Ishikawa (cell line): Measurements from ENCODE around the gene KMT5C.

Experiments
- CEBPB ChIP-seq: IDR thresholded peaks from 2 replicates; pipeline ENCODE4 v1.6.1; 2012
- CREB1 ChIP-seq: IDR thresholded peaks from 2 replicates; pipeline ENCODE4 v1.6.1; 2012; ENCODE audit warnings: low read depth
- EP300 ChIP-seq: IDR thresholded peaks from 2 replicates; pipeline ENCODE4 v1.6.1; 2012; ENCODE audit warnings: borderline replicate concordance
- FOXM1 ChIP-seq: IDR thresholded peaks from 2 replicates; pipeline ENCODE4 v1.6.1; 2012; ENCODE audit warnings: low read depth, borderline replicate concordance
- NFIC ChIP-seq: IDR thresholded peaks from 2 replicates; pipeline ENCODE4 v1.6.1; 2012
- RAD21 ChIP-seq: IDR thresholded peaks from 2 replicates; pipeline ENCODE4 v1.6.1; 2012; ENCODE audit warnings: low read depth
- TAF1 ChIP-seq: IDR thresholded peaks from 2 replicates; pipeline ENCODE4 v1.6.1; 2012; ENCODE audit warnings: low read depth, mild to moderate bottlenecking
- TCF12 ChIP-seq: IDR thresholded peaks from 2 replicates; pipeline ENCODE4 v1.6.1; 2012; ENCODE audit warnings: low read depth
- TEAD4 ChIP-seq: IDR thresholded peaks from 2 replicates; pipeline ENCODE4 v1.6.1; 2012
- YY1 ChIP-seq: IDR thresholded peaks from 2 replicates; pipeline ENCODE4 v1.6.1; 2012; ENCODE audit warnings: low read depth
- TF ChIP-seq, protein P1 (sequence below): IDR thresholded peaks from 2 replicates; pipeline ENCODE4 v1.6.1; 2012
- TF ChIP-seq, protein P2 (sequence below): IDR thresholded peaks from 2 replicates; pipeline ENCODE4 v1.6.1; 2012; ENCODE audit warnings: low read depth, mild to moderate bottlenecking
- TF ChIP-seq, protein P3 (sequence below): IDR thresholded peaks from 2 replicates; pipeline ENCODE4 v1.6.1; 2012

DNA sequence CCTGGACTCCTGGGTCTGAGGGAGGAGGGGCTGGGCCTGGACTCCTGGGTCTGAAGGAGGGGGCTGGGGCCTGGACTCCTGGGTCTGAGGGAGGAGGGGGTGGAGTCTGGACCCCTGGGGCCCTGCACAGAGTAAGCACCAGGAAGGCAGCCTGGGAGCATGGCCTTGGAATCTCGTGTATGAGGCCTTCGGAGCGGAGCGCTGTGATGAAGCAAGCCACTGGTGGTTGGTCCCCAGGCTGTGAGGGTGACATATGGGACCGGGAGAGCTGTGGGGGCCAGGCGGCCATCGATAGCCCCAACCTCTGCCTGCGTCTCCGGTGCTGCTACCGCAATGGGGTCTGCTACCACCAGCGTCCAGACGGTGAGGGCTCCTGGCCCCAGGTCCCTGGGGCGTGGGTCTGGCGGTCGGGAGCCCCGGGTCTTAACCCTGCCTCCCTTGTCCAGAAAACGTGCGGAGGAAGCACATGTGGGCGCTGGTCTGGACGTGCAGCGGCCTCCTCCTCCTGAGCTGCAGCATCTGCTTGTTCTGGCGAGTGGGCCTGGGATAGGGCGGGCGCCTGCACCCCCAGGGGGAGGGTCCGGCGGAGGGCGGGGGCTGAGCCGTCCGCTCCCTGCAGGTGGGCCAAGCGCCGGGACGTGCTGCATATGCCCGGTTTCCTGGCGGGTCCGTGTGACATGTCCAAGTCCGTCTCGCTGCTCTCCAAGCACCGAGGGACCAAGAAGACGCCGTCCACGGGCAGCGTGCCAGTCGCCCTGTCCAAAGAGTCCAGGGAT, 37.9 kb downstream of the KMT5C start:
- TF ChIP-seq CREB1 (no peak), YY1 (no peak), EP300 (no peak), TAF1 (no peak), NFIC (no peak), FOXM1 (no peak), RAD21 (no peak), TEAD4 (no peak), TCF12 (no peak), CEBPB (no peak)
- TF ChIP-seq, protein P1, sequence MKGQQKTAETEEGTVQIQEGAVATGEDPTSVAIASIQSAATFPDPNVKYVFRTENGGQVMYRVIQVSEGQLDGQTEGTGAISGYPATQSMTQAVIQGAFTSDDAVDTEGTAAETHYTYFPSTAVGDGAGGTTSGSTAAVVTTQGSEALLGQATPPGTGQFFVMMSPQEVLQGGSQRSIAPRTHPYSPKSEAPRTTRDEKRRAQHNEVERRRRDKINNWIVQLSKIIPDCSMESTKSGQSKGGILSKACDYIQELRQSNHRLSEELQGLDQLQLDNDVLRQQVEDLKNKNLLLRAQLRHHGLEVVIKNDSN: no peak
- TF ChIP-seq, protein P2, sequence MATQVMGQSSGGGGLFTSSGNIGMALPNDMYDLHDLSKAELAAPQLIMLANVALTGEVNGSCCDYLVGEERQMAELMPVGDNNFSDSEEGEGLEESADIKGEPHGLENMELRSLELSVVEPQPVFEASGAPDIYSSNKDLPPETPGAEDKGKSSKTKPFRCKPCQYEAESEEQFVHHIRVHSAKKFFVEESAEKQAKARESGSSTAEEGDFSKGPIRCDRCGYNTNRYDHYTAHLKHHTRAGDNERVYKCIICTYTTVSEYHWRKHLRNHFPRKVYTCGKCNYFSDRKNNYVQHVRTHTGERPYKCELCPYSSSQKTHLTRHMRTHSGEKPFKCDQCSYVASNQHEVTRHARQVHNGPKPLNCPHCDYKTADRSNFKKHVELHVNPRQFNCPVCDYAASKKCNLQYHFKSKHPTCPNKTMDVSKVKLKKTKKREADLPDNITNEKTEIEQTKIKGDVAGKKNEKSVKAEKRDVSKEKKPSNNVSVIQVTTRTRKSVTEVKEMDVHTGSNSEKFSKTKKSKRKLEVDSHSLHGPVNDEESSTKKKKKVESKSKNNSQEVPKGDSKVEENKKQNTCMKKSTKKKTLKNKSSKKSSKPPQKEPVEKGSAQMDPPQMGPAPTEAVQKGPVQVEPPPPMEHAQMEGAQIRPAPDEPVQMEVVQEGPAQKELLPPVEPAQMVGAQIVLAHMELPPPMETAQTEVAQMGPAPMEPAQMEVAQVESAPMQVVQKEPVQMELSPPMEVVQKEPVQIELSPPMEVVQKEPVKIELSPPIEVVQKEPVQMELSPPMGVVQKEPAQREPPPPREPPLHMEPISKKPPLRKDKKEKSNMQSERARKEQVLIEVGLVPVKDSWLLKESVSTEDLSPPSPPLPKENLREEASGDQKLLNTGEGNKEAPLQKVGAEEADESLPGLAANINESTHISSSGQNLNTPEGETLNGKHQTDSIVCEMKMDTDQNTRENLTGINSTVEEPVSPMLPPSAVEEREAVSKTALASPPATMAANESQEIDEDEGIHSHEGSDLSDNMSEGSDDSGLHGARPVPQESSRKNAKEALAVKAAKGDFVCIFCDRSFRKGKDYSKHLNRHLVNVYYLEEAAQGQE: no peak
- TF ChIP-seq, protein P3, sequence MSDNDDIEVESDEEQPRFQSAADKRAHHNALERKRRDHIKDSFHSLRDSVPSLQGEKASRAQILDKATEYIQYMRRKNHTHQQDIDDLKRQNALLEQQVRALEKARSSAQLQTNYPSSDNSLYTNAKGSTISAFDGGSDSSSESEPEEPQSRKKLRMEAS: no peak
